HEK293 (cell line): ENCODE data around the gene NCK2.

Experiments used
- CTCF ChIA-PET: fragments of 350-600 bp; formaldehyde crosslinking; extraction: SDS; loops from one replicate; lab custom pipeline; 2021; ENCODE audit warnings: antibody characterized with exemption; lab: Yijun Ruan, JAX
- POLR2A ChIA-PET: fragments of 300-600 bp; formaldehyde crosslinking; extraction: SDS; loops from one replicate; lab custom pipeline; 2020; ENCODE audit warnings: antibody characterized with exemption, inconsistent platforms; lab: Yijun Ruan, JAX
- H3K27ac ChIP-seq: fragments of 200-500 bp; sonication (Bioruptor generic); 2 replicates; pipeline ENCODE4 v1.5.1; 2014; ENCODE audit warnings: low read depth, low read length, control low read depth, inconsistent platforms; ENCODE audit errors: extremely low read depth
- H3K36me3 ChIP-seq, 2 experiments: fragments of 200-500 bp in 1 of 2; sonication (Bioruptor generic) in 1 of 2; 1 replicate in 1 of 2; 2 replicates in 1 of 2; pipeline ENCODE4 v1.5.1; 2014 to 2017; ENCODE audit warnings: inconsistent platforms in 2 of 2, low read length in 2 of 2; ENCODE audit not compliant: control insufficient read depth in 2 of 2, insufficient read depth in 1 of 2
- H3K4me1 ChIP-seq: fragments of 200-500 bp; sonication (Bioruptor generic); 2 replicates; pipeline ENCODE4 v1.5.1; 2014; ENCODE audit warnings: mild to moderate bottlenecking, low read length, inconsistent platforms; ENCODE audit not compliant: control insufficient read depth, insufficient read depth
- H3K4me3 ChIP-seq: 2 replicates; pipeline ENCODE4 v1.5.1; 2011; ENCODE audit warnings: low read depth, mild to moderate bottlenecking, control low read depth, low read length, moderate library complexity
- H3K9me3 ChIP-seq: fragments of 200-500 bp; sonication (Bioruptor generic); 2 replicates; pipeline ENCODE4 v1.5.1; 2014; ENCODE audit warnings: low read depth, low read length, inconsistent platforms; ENCODE audit not compliant: control insufficient read depth, insufficient read depth
- PBX3 ChIP-seq: sonication (generic); formaldehyde crosslinking; IDR thresholded peaks from 2 replicates; pipeline ENCODE4 v1.8.1; 2022; ENCODE audit warnings: mild to moderate bottlenecking, moderate library complexity, missing genetic modification reagents
- PRDM2 ChIP-seq: fragments of 450-650 bp; formaldehyde crosslinking; IDR thresholded peaks from 2 replicates; pipeline ENCODE4 v1.5.1; 2016; ENCODE audit warnings: missing biosample characterization, missing genetic modification characterization, borderline replicate concordance
- SCRT2 ChIP-seq: fragments of 450-650 bp; formaldehyde crosslinking; IDR thresholded peaks from 2 replicates; pipeline ENCODE4 v1.5.1; 2016; ENCODE audit warnings: missing biosample characterization, missing genetic modification characterization
- TCF7L2 ChIP-seq: IDR thresholded peaks from 2 replicates; pipeline ENCODE4 v1.6.1; 2011; ENCODE audit warnings: low read depth, mild to moderate bottlenecking, inconsistent platforms, low read length, moderate library complexity, borderline replicate concordance
- ZEB2 ChIP-seq: fragments of 450-650 bp; formaldehyde crosslinking; IDR thresholded peaks from 2 replicates; pipeline ENCODE4 v1.5.1; 2016; ENCODE audit warnings: missing biosample characterization, missing genetic modification characterization
- ZNF146 ChIP-seq: fragments of 450-650 bp; formaldehyde crosslinking; IDR thresholded peaks from 2 replicates; pipeline ENCODE4 v1.5.1; 2016; ENCODE audit warnings: missing biosample characterization, missing genetic modification characterization
- ZNF157 ChIP-seq: fragments of 450-650 bp; formaldehyde crosslinking; IDR thresholded peaks from 2 replicates; pipeline ENCODE4 v1.5.1; 2016; ENCODE audit warnings: missing biosample characterization, missing genetic modification characterization
- ZNF174 ChIP-seq: fragments of 450-650 bp; formaldehyde crosslinking; IDR thresholded peaks from 2 replicates; pipeline ENCODE4 v1.5.0; 2017; ENCODE audit warnings: missing biosample characterization, mild to moderate bottlenecking, missing genetic modification characterization
- ZNF394 ChIP-seq: fragments of 450-650 bp; formaldehyde crosslinking; IDR thresholded peaks from 2 replicates; pipeline ENCODE4 v1.5.1; 2016; ENCODE audit warnings: missing biosample characterization, missing genetic modification characterization, mild to moderate bottlenecking, moderate library complexity, borderline replicate concordance
- ZNF518A ChIP-seq: fragments of 450-650 bp; formaldehyde crosslinking; conservative IDR thresholded peaks from 2 replicates; pipeline ENCODE4 v1.5.1; 2016; ENCODE audit warnings: low read depth, missing biosample characterization, missing genetic modification characterization
- ZNF549 ChIP-seq: fragments of 450-650 bp; IDR thresholded peaks from 2 replicates; pipeline ENCODE4 v1.5.1; 2018; ENCODE audit warnings: missing biosample characterization, missing genetic modification characterization, mild to moderate bottlenecking, inconsistent platforms, moderate library complexity
- ZNF600 ChIP-seq: fragments of 450-650 bp; formaldehyde crosslinking; IDR thresholded peaks from 2 replicates; pipeline ENCODE4 v1.5.1; 2016; ENCODE audit warnings: missing biosample characterization, missing genetic modification characterization
- ZNF776 ChIP-seq: fragments of 450-650 bp; formaldehyde crosslinking; IDR thresholded peaks from 2 replicates; pipeline ENCODE4 v1.5.0; 2017; ENCODE audit warnings: missing biosample characterization, missing genetic modification characterization, borderline replicate concordance
- ZSCAN5A ChIP-seq: fragments of 450-650 bp; formaldehyde crosslinking; IDR thresholded peaks from 2 replicates; pipeline ENCODE4 v1.5.1; 2016; ENCODE audit warnings: missing biosample characterization, missing genetic modification characterization

NCK2 gene

GRCh38 chr2:105796131-105796638 lies 51.5 kb downstream of the NCK2 start:
- no peaks in the 10 kb centered on the region for H3K9me3 ChIP-seq
- no peak for TF ChIP-seq ZNF776 (tag by site-specific recombination)
- no peak for TF ChIP-seq ZSCAN5A (tag by site-specific recombination)
- no peak for TF ChIP-seq ZNF146 (tag by site-specific recombination)
- no peak for TF ChIP-seq ZNF600 (tag by site-specific recombination)
- no peak for TF ChIP-seq ZNF174
- no peak for TF ChIP-seq ZEB2 (tag by site-specific recombination)
- TF ChIP-seq SCRT2, result no peak
- TF ChIP-seq ZNF394 (tag by site-specific recombination), result no peak
- TF ChIP-seq PRDM2 (tag by site-specific recombination), result no peak
- TF ChIP-seq ZNF549 (tag by site-specific recombination), result no peak
- TF ChIP-seq ZNF518A, result no peak
- TF ChIP-seq ZNF157, result no peak
- no peak for TF ChIP-seq TCF7L2
- TF ChIP-seq PBX3 (CRISPR knock-in tag), result no peak
- TF ChIP-seq, all 188 proteins: peak for 0
- Histone ChIP-seq H3K27ac (no peak overlapping the region), H3K4me1 (peaks cover 12% of the 10 kb centered on the region), H3K4me3 (no peak overlapping the region), H3K36me3 (no peaks in the 10 kb centered on the region)
- ChIA-PET CTCF (interaction anchor here (0.6 kb wide), 2 partner anchors 288 to 322 kb away, joined by 3 to 4 read pairs; no protein-coding TSS in a partner anchor), POLR2A (no interaction called here)
